Upper lobe of right lung (tissue), 1 donor: Measurements from ENCODE around the gene LCN15. TPM values are rescaled to one million over a fixed set of nuclear protein-coding genes. Genes with fewer than 3 reads are reported as not detected.

Experiments
- ATAC-seq: fragments of 200-7000 bp; cut with Tn5 transposase; one replicate; pipeline ENCODE4 v1.9.1; 2020; ENCODE audit warnings: mild to moderate bottlenecking, moderate library complexity
- DNase-seq: peaks from one replicate; pipeline ENCODE4 v3.0.0-alpha.2; 2020
- H3K27ac ChIP-seq: fragments of 200-600 bp; one replicate; pipeline ENCODE4 v1.8.0; 2022
- H3K27me3 ChIP-seq: fragments of 200-600 bp; one replicate; pipeline ENCODE4 v1.8.0; 2022; ENCODE audit warnings: mild to moderate bottlenecking
- H3K36me3 ChIP-seq: fragments of 200-600 bp; one replicate; pipeline ENCODE4 v1.8.0; 2022
- H3K4me1 ChIP-seq: fragments of 200-600 bp; one replicate; pipeline ENCODE4 v1.8.0; 2022
- H3K4me3 ChIP-seq: fragments of 200-600 bp; one replicate; pipeline ENCODE4 v1.8.0; 2022; ENCODE audit warnings: mild to moderate bottlenecking
- H3K9me3 ChIP-seq: fragments of 200-600 bp; one replicate; pipeline ENCODE4 v1.8.0; 2022
- CTCF ChIP-seq: fragments of 200-600 bp; IDR thresholded peaks from one replicate; pipeline ENCODE4 v1.8.0; 2022; ENCODE audit warnings: antibody characterized with exemption
- intact Hi-C: fragments of 100-400 bp; cut with DNase I; formaldehyde crosslinking; loops from one replicate; pipeline ENCODE4 v1.11.0; 2022
- total RNA-seq: library from RNA; stranded (reverse); fragmentation: NEBNext Ultra II Directional; extraction: Animal tissue kit (Norgen Biotek cat#: 25700); gene quantifications from one replicate; pipeline ENCODE4 v1.2.1, GENCODE V29; 2021
- donor health status: DM: no; HTN: yes; CAD: no; lungs with severe emphysema.

LCN15 gene
- total RNA-seq, 1 donor from 2014 or later = not detected

GRCh38 chr9:136751244-136751643 lies 13.1 kb downstream of the LCN15 start:
- DNase-seq (no peak), ATAC-seq (no peak)

GRCh38 chr9:136750526-136750925 lies 13.8 kb downstream of the LCN15 start:
- Histone ChIP-seq H3K27ac (no peak overlapping the region), H3K27me3 (no peaks in the 10 kb centered on the region), H3K9me3 (no peaks in the 10 kb centered on the region), H3K36me3 (no peaks in the 10 kb centered on the region), H3K4me1 (peaks cover 11% of the 10 kb centered on the region), H3K4me3 (no peak overlapping the region)
- intact Hi-C loops = no loop called here
- ATAC-seq (no peak), DNase-seq (no peak)
- no peak for TF ChIP-seq CTCF

More at GRCh38 chr9:136751244-136751643, 13.1 kb downstream of the LCN15 start:
- intact Hi-C loops = no loop called here
- Histone ChIP-seq H3K27ac (no peak overlapping the region), H3K27me3 (no peaks in the 10 kb centered on the region), H3K4me3 (no peak overlapping the region), H3K9me3 (no peaks in the 10 kb centered on the region), H3K36me3 (no peaks in the 10 kb centered on the region), H3K4me1 (peaks cover 11% of the 10 kb centered on the region)
- no peak for TF ChIP-seq CTCF

GRCh38 chr9:136748666-136749611 lies 15.4 kb downstream of the LCN15 start:
- Histone ChIP-seq H3K4me3 (no peak overlapping the region), H3K36me3 (no peaks in the 10 kb centered on the region), H3K4me1 (peaks cover 11% of the 10 kb centered on the region), H3K9me3 (no peaks in the 10 kb centered on the region), H3K27ac (peak overlapping the region; percentile 58), H3K27me3 (peaks cover 5% of the 10 kb centered on the region)
- DNase-seq (peak; percentile 81), ATAC-seq (peak; percentile 43)
- TF ChIP-seq CTCF = no peak
- intact Hi-C loops = no loop called here

- DNase-seq (no peak), ATAC-seq (peak; percentile 3)
- no peak for TF ChIP-seq CTCF
- intact Hi-C loops = no loop called here
- Histone ChIP-seq H3K9me3 (no peaks in the 10 kb centered on the region), H3K27ac (peak within 1 kb of the TSS; percentile 58), H3K4me1 (peaks cover 11% of the 10 kb centered on the region), H3K4me3 (no peak within 1 kb of the TSS), H3K27me3 (peaks cover 12% of the 10 kb centered on the region), H3K36me3 (no peaks in the 10 kb centered on the region)
These were observed 16.1 kb downstream of the LCN15 start, which contains the start of gene LCN6 for GRCh38 chr9:136748201-136748600. LCN6 (minus strand) TSS chr9:136748525; CDS start chr9:136748483, 42 bp downstream.

- no peak overlapping the region for H3K4me3 ChIP-seq
- no peaks in the 10 kb centered on the region for H3K36me3 ChIP-seq
- no peak overlapping the region for H3K27ac ChIP-seq
- peaks cover 20% of the 10 kb centered on the region for H3K27me3 ChIP-seq
- DNase-seq (no peak), ATAC-seq (no peak)
- no peak for TF ChIP-seq CTCF
- no peaks in the 10 kb centered on the region for H3K9me3 ChIP-seq
- H3K4me1 ChIP-seq = peaks cover 13% of the 10 kb centered on the region
- intact Hi-C loops = no loop called here
These were observed 16.9 kb downstream of the LCN15 start for GRCh38 chr9:136747161-136748060.
